ENCODE measurements around the gene EIF3L.

The EIF3L gene

GRCh38 chr22:37930270-37930951 is 81.2 kb downstream of the EIF3L start:
- FAIRE-seq = no peak

- FAIRE-seq = no peak
Observed at GRCh38 chr22:37930952-37931440, 81.8 kb downstream of the EIF3L start.

GRCh38 chr22:37931893-37932389 is 82.7 kb downstream of the EIF3L start:
- FAIRE-seq = no peak

- no peak for FAIRE-seq
Observed at GRCh38 chr22:37932401-37932800, 83.2 kb downstream of the EIF3L start.

- no peak for FAIRE-seq
Observed at GRCh38 chr22:37932821-37933578, 83.8 kb downstream of the EIF3L start.

GRCh38 chr22:37933711-37934376 is 84.6 kb downstream of the EIF3L start:
- FAIRE-seq = peak; percentile 77
